PFSK-1 (cell line): Measurements from ENCODE around the gene NEDD4L.

ENCODE experiments used
- POLR2AphosphoS5 ChIP-seq: IDR thresholded peaks from 2 replicates; pipeline ENCODE4 v1.6.1; 2012; ENCODE audit warnings: low read depth, mild to moderate bottlenecking, control low read depth, low read length, moderate library complexity
- TF ChIP-seq, protein P1 (sequence below), 2 experiments: IDR thresholded peaks; 2 replicates each; pipeline versions ENCODE4 v1.6.1 to v1.8.0; 2011 to 2012; ENCODE audit warnings: low read depth in 2 of 2, low read length in 2 of 2, control low read depth in 1 of 2, inconsistent platforms in 1 of 2, mild to moderate bottlenecking in 1 of 2, moderate library complexity in 1 of 2; ENCODE audit not compliant: insufficient read depth in 1 of 2

DNA sequence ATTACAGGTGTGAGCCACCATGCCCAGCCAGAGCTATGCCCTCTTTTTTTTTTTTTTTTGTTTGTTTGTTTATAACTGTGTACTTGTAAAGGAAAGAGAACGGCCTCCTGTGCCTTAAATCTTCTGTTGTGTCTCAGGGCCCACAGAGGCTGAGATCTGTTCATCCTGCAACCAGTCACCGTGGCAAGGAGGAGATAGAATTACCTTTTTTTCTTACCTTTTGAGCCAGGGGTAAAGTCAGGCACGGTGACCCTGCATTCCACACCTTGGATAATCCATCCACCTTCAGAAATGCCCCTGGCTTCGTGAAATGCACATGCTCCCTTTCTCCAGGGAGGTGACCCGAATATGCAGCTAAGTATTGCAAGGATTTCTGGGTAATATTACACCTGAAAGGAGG is 12.8 kb downstream of the NEDD4L start:
- TF ChIP-seq, protein P1, sequence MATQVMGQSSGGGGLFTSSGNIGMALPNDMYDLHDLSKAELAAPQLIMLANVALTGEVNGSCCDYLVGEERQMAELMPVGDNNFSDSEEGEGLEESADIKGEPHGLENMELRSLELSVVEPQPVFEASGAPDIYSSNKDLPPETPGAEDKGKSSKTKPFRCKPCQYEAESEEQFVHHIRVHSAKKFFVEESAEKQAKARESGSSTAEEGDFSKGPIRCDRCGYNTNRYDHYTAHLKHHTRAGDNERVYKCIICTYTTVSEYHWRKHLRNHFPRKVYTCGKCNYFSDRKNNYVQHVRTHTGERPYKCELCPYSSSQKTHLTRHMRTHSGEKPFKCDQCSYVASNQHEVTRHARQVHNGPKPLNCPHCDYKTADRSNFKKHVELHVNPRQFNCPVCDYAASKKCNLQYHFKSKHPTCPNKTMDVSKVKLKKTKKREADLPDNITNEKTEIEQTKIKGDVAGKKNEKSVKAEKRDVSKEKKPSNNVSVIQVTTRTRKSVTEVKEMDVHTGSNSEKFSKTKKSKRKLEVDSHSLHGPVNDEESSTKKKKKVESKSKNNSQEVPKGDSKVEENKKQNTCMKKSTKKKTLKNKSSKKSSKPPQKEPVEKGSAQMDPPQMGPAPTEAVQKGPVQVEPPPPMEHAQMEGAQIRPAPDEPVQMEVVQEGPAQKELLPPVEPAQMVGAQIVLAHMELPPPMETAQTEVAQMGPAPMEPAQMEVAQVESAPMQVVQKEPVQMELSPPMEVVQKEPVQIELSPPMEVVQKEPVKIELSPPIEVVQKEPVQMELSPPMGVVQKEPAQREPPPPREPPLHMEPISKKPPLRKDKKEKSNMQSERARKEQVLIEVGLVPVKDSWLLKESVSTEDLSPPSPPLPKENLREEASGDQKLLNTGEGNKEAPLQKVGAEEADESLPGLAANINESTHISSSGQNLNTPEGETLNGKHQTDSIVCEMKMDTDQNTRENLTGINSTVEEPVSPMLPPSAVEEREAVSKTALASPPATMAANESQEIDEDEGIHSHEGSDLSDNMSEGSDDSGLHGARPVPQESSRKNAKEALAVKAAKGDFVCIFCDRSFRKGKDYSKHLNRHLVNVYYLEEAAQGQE (IDR thresholded peaks at IDR 0.05; ENCODE audit: insufficient read depth in 1 of 2, low read depth in 2 of 2, low read length in 2 of 2) = no peak
- no peak for TF ChIP-seq POLR2AphosphoS5
